Kidney epithelial cell (primary cell): Measurements from ENCODE around the gene CRB1. TPM values are rescaled to one million over a fixed set of nuclear protein-coding genes. Genes with fewer than 3 reads are reported as not detected.

ENCODE experiments used
- DNase-seq: peaks from one replicate; pipeline ENCODE4 v3.0.0-alpha.2; 2010; ENCODE audit warnings: low read depth
- H3K27me3 ChIP-seq: 2 replicates; pipeline ENCODE4 v1.6.0; 2011; ENCODE audit warnings: low read length; ENCODE audit not compliant: control insufficient read depth, insufficient read depth
- H3K36me3 ChIP-seq: 2 replicates; pipeline ENCODE4 v1.5.1; 2011; ENCODE audit warnings: low read length; ENCODE audit not compliant: control insufficient read depth, insufficient read depth
- H3K4me3 ChIP-seq: 2 replicates; pipeline ENCODE4 v1.5.1; 2011; ENCODE audit warnings: low read depth, mild to moderate bottlenecking, control low read depth, low read length
- CTCF ChIP-seq: IDR thresholded peaks from 2 replicates; pipeline ENCODE4 v1.5.1; 2011; ENCODE audit warnings: mild to moderate bottlenecking, moderate library complexity, low read length, control low read depth, inconsistent platforms; ENCODE audit not compliant: insufficient read depth, poor library complexity, severe bottlenecking
- total RNA-seq: library from RNA; depleted of rRNA; stranded (reverse); fragments of >200 nt; gene quantifications from 2 replicates; pipeline ENCODE4 v1.2.3, GENCODE V29; 2015

Gene CRB1
- total RNA-seq, 1 donor from 2014 or later = 0.33 TPM

DNA sequence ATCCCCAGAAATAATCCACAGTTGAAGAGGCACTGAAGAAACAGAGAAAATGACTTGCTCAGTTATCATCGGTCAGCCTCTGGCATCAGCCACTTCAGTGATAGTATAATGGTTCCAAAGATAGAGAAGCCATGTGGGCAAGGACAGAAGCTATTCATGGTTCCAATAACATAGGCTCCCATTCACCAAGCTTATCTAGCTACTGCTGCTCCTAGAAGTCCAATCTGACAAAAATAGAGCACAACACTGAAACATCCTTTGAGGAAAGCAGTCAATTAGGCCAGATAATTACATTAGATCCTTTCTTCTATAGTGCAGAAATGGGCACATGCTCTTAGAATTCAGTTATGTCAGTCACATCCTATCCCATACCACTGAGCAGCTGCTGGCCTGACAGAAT is 33.5 kb upstream of the CRB1 start:
- no peak for DNase-seq
- Histone ChIP-seq H3K27me3 (no peaks in the 10 kb centered on the region), H3K36me3 (no peaks in the 10 kb centered on the region), H3K4me3 (no peak overlapping the region)
- no peak for TF ChIP-seq CTCF

DNA sequence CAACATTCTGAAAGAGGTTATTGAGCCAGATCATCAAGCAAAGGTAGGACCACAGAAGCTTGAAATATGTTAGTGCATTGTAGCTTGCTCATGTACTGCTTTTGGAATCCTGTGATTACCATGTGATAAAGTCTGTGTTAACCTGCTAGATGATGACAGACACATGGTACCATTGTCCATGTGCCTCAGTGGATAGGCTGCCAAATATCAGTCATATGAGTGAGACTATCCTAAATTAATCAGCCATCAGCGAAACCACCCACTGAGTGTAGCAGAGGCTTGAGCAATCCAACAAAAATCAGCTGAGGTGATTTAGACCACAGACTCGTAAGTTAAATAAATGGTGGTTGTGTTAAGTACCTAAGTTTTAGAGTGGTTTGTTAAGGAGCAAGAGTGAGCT is 32.7 kb upstream of the CRB1 start:
- Histone ChIP-seq H3K36me3 (no peaks in the 10 kb centered on the region), H3K4me3 (no peak overlapping the region), H3K27me3 (no peaks in the 10 kb centered on the region)
- no peak for TF ChIP-seq CTCF
- DNase-seq = no peak

DNA sequence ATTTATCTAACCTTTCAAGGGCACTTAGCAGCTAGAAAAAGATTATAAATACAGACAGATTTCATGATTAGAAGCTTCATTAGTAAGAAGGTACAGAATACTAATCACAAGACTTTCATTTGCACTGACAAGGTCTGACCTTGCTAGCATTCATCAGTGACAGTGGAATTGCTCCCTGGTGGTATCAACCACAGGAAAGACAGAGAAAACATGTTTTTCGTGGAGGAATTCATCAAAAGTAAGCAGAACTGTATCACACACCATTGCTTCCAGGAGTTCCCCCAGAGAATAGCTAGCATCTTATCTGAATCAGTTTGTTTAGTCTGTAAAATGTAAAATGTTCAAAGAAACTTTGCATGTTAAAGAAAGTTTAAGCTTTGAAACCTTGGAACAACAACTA is 20.6 kb upstream of the CRB1 start:
- no peaks in the 10 kb centered on the region for H3K27me3 ChIP-seq
- H3K4me3 ChIP-seq = no peak overlapping the region
- H3K36me3 ChIP-seq = no peaks in the 10 kb centered on the region
- no peak for TF ChIP-seq CTCF
- no peak for DNase-seq

DNA sequence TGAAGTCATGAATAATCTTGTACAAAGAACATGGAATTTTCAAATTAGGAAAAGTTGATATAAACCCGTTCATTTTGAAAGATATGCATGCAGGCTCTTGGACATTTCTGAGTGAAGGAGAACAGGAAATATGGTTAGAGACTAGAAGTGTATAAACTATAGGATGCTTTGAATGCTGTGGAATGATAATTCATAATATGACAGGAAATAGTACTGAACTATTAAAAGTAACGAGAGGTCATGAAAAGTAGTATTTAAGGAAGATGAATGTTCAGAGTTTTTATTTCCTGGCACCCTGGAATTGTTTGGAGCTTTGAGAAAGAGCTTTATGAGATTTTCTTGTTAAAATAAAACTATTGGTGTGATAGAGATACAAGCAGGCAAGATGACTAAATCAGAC is 18.7 kb upstream of the CRB1 start:
- DNase-seq = no peak
- Histone ChIP-seq H3K4me3 (no peak overlapping the region), H3K27me3 (no peaks in the 10 kb centered on the region), H3K36me3 (no peaks in the 10 kb centered on the region)
- TF ChIP-seq CTCF = no peak

GRCh38 chr1:197250616-197251015 is 17.4 kb upstream of the CRB1 start:
- no peak for TF ChIP-seq CTCF
- Histone ChIP-seq H3K4me3 (no peak overlapping the region), H3K36me3 (no peaks in the 10 kb centered on the region), H3K27me3 (no peaks in the 10 kb centered on the region)
- no peak for DNase-seq

DNA sequence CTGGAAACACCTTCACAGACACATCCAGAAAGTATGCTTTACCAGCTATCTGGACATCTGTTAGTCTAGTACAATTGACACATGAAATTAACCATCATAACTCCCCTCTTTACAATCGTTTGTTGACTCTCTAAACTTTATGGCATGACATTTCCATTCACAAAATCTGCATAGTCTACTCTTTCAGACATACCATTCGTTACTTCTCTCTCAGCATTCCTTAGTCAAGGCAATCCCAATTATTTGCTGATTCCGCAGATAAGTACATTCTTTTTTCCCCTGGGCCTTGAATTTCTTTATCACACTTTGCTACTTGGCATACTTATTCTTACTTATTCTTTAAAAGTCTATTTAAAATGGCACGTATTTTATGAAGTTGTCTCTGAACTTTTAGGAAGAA is 15.1 kb upstream of the CRB1 start:
- H3K4me3 ChIP-seq = no peak overlapping the region
- TF ChIP-seq CTCF = no peak
- H3K36me3 ChIP-seq = no peaks in the 10 kb centered on the region
- H3K27me3 ChIP-seq = no peaks in the 10 kb centered on the region
- DNase-seq = no peak
